GM19397 (cell line): Measurements from ENCODE around the gene SLC6A14.

Source experiments
- ATAC-seq: cut with Tn5 transposase; IDR thresholded peaks from one replicate; pipeline ENCODE4 v1.9.1; 2021; ENCODE audit warnings: mild to moderate bottlenecking, moderate library complexity; ENCODE audit not compliant: unreplicated experiment

Gene SLC6A14

GRCh38 chrX:116436358-116436816 is at the start of gene SLC6A14:
Gene SLC6A14, plus strand, starts transcription at chrX:116436606. Its CDS starts 104 bp downstream, at chrX:116436710.
- no peak for ATAC-seq

GRCh38 chrX:116395752-116396151 is 40.7 kb upstream of the SLC6A14 start:
- no peak for ATAC-seq

- no peak for ATAC-seq
Measured at GRCh38 chrX:116399681-116400080, 36.7 kb upstream of the SLC6A14 start.

GRCh38 chrX:116409219-116409618 is 27.2 kb upstream of the SLC6A14 start:
- no peak for ATAC-seq

- ATAC-seq = no peak
Measured at GRCh38 chrX:116413273-116413672, 23.1 kb upstream of the SLC6A14 start.

GRCh38 chrX:116417214-116417613 is 19.2 kb upstream of the SLC6A14 start:
- ATAC-seq = no peak

- no peak for ATAC-seq
Measured at GRCh38 chrX:116417968-116418367, 18.4 kb upstream of the SLC6A14 start.

GRCh38 chrX:116427978-116428377 is 8.4 kb upstream of the SLC6A14 start:
- no peak for ATAC-seq

GRCh38 chrX:116435597-116435996 is 809 bp upstream of the SLC6A14 start:
- ATAC-seq = no peak

- no peak for ATAC-seq
Measured at GRCh38 chrX:116449156-116449555, 12.8 kb downstream of the SLC6A14 start.

GRCh38 chrX:116462822-116463221 is 26.4 kb downstream of the SLC6A14 start, which contains the start of gene CT83:
Gene CT83, minus strand, starts transcription at chrX:116462976. Its CDS starts 120 bp downstream, at chrX:116462856.
- no peak for ATAC-seq

GRCh38 chrX:116480059-116480458 is 43.7 kb downstream of the SLC6A14 start:
- no peak for ATAC-seq

GRCh38 chrX:116490104-116490503 is 53.7 kb downstream of the SLC6A14 start:
- ATAC-seq = no peak

GRCh38 chrX:116493271-116493670 is 56.9 kb downstream of the SLC6A14 start:
- ATAC-seq = no peak

GRCh38 chrX:116499780-116500179 is 63.4 kb downstream of the SLC6A14 start:
- ATAC-seq = no peak
